Measurements from ENCODE around the gene GOLM1. TPM values are rescaled to one million over a fixed set of nuclear protein-coding genes. Genes with fewer than 3 reads are reported as not detected.

The GOLM1 gene
- total and polyA plus RNA-seq, 9 of the 15 experiments (the other 6 are each of a cell fraction or from before 2014, with no cell fraction given), result 0.09 to 0.96 (median 0.40) TPM; not detected in 4

DNA sequence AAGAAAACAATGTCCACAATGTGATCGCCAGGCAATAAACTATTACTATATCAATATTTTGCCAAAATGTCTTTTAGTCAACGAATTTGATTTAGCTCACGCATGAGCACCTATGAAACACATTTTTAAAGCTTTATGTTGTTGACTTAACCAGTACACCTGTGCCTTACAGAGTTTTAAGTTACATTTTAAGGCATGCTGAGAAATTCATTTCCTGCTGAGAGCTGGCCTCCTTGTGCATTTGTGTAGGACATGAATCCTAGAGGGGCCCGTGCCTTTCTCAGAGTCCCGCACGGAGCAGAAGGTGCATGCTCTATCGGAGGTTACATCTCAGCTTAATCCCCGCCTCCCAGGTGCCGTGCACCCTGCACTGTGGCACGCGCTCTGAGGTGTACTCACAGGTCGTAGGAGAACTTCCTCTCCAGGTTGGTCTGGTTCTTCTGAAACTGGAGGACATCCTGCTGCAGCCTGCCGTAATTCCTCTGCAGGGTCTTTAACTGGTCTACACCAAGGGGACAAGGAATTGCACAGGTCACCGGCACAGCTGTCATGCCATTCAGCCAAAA is 53.2 kb downstream of the GOLM1 start:
- 3% methylated on average over 12 of the region's 14 CpGs for WGBS (ENCODE audit: insufficient coverage, low coverage, missing lambda C conversion rate)
- in situ Hi-C loops (cut with MboI), result no loop called here
- Histone ChIP-seq H4K20me1 (replicated peaks; ENCODE audit: control insufficient read depth, insufficient read depth, low read length) (0 out of 2 replicates have a peak, but pooled peaks cover 5% of the 10 kb centered on the region), H3K4me2 (ENCODE audit: insufficient read depth, low read length) (no peak overlapping the region), H2AFZ (ENCODE audit: low read depth, low read length) (no peak overlapping the region), H3K9me1 (ENCODE audit: control insufficient read depth, insufficient read depth, low read length) (no peaks in the 10 kb centered on the region), H3K9ac (ENCODE audit: insufficient read depth in 1 of 2, low read depth in 2 of 2, low read length in 2 of 2) (no peak overlapping the region), H3K79me2 (ENCODE audit: control insufficient read depth, insufficient read depth, low read length) (no peaks in the 10 kb centered on the region), H3K4me3 (no peak overlapping the region), H3K27me3 (ENCODE audit: control insufficient read depth in 2 of 2, insufficient read depth in 2 of 2, low read length in 2 of 2) (peaks cover 9 to 26% of the 10 kb centered on the region in 2 experiments; a peak in 3 of 5 replicates), H3K9me3 (replicated peaks; ENCODE audit: control insufficient read depth, insufficient read depth, low read depth, low read length) (no peaks in the 10 kb centered on the region), H3K27ac (ENCODE audit: extremely low read depth, low read depth, low read length) (no peak overlapping the region), H3K36me3 (ENCODE audit: control insufficient read depth, insufficient read depth, low read length) (no peaks in the 10 kb centered on the region), H3K4me1 (replicated peaks in 1 of 2; ENCODE audit: control insufficient read depth in 2 of 2, insufficient read depth in 2 of 2, low read length in 2 of 2) (no peaks in the 10 kb centered on the region; a peak in 1 of 5 replicates)
- ChIA-PET POLR2A (no interaction called here), CTCF (ENCODE audit: low intra/inter-chr PET ratio) (no interaction called here)
- no peak for TF ChIP-seq PRMT5 (CRISPR knock-in tag; IDR thresholded peaks at IDR 0.05)
- TF ChIP-seq CAMTA2 (CRISPR knock-in tag; conservative IDR thresholded peaks at IDR 0.05), result no peak
- no peak for TF ChIP-seq HDAC3 (IDR thresholded peaks at IDR 0.05; ENCODE audit: borderline replicate concordance, partially characterized antibody)
- TF ChIP-seq, protein P1, sequence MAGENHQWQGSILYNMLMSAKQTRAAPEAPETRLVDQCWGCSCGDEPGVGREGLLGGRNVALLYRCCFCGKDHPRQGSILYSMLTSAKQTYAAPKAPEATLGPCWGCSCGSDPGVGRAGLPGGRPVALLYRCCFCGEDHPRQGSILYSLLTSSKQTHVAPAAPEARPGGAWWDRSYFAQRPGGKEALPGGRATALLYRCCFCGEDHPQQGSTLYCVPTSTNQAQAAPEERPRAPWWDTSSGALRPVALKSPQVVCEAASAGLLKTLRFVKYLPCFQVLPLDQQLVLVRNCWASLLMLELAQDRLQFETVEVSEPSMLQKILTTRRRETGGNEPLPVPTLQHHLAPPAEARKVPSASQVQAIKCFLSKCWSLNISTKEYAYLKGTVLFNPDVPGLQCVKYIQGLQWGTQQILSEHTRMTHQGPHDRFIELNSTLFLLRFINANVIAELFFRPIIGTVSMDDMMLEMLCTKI (IDR thresholded peaks at IDR 0.05; ENCODE audit: partially characterized antibody), result no peak
- TF ChIP-seq ZSCAN29 (IDR thresholded peaks at IDR 0.05), result no peak
- TF ChIP-seq ZNF780A (CRISPR knock-in tag; IDR thresholded peaks at IDR 0.05), result no peak
- TF ChIP-seq SNIP1 (IDR thresholded peaks at IDR 0.05; ENCODE audit: low read depth), result no peak
- TF ChIP-seq HCFC1 (IDR thresholded peaks at IDR 0.05; ENCODE audit: low read depth, low read length), result no peak
- no peak for TF ChIP-seq ZFP30 (CRISPR knock-in tag; IDR thresholded peaks at IDR 0.05; ENCODE audit: borderline replicate concordance)
- no peak for TF ChIP-seq RFX7 (CRISPR knock-in tag; IDR thresholded peaks at IDR 0.05)
- TF ChIP-seq TCF7L2 (IDR thresholded peaks at IDR 0.05; ENCODE audit: low read depth, low read length), result no peak
- TF ChIP-seq, protein P2, sequence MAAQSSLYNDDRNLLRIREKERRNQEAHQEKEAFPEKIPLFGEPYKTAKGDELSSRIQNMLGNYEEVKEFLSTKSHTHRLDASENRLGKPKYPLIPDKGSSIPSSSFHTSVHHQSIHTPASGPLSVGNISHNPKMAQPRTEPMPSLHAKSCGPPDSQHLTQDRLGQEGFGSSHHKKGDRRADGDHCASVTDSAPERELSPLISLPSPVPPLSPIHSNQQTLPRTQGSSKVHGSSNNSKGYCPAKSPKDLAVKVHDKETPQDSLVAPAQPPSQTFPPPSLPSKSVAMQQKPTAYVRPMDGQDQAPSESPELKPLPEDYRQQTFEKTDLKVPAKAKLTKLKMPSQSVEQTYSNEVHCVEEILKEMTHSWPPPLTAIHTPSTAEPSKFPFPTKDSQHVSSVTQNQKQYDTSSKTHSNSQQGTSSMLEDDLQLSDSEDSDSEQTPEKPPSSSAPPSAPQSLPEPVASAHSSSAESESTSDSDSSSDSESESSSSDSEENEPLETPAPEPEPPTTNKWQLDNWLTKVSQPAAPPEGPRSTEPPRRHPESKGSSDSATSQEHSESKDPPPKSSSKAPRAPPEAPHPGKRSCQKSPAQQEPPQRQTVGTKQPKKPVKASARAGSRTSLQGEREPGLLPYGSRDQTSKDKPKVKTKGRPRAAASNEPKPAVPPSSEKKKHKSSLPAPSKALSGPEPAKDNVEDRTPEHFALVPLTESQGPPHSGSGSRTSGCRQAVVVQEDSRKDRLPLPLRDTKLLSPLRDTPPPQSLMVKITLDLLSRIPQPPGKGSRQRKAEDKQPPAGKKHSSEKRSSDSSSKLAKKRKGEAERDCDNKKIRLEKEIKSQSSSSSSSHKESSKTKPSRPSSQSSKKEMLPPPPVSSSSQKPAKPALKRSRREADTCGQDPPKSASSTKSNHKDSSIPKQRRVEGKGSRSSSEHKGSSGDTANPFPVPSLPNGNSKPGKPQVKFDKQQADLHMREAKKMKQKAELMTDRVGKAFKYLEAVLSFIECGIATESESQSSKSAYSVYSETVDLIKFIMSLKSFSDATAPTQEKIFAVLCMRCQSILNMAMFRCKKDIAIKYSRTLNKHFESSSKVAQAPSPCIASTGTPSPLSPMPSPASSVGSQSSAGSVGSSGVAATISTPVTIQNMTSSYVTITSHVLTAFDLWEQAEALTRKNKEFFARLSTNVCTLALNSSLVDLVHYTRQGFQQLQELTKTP (IDR thresholded peaks at IDR 0.05; ENCODE audit: low read depth in 1 of 2, partially characterized antibody in 2 of 2), result no peak
- TF ChIP-seq JUND (IDR thresholded peaks at IDR 0.05; ENCODE audit: borderline replicate concordance, low read depth, low read length), result no peak
- no peak for TF ChIP-seq JUND (tag; IDR thresholded peaks at IDR 0.05; ENCODE audit: borderline replicate concordance, low read depth, low read length)
- TF ChIP-seq SP2 (IDR thresholded peaks at IDR 0.05; ENCODE audit: extremely low read depth, low read depth, low read length, poor library complexity, severe bottlenecking), result no peak
- TF ChIP-seq, protein P3, sequence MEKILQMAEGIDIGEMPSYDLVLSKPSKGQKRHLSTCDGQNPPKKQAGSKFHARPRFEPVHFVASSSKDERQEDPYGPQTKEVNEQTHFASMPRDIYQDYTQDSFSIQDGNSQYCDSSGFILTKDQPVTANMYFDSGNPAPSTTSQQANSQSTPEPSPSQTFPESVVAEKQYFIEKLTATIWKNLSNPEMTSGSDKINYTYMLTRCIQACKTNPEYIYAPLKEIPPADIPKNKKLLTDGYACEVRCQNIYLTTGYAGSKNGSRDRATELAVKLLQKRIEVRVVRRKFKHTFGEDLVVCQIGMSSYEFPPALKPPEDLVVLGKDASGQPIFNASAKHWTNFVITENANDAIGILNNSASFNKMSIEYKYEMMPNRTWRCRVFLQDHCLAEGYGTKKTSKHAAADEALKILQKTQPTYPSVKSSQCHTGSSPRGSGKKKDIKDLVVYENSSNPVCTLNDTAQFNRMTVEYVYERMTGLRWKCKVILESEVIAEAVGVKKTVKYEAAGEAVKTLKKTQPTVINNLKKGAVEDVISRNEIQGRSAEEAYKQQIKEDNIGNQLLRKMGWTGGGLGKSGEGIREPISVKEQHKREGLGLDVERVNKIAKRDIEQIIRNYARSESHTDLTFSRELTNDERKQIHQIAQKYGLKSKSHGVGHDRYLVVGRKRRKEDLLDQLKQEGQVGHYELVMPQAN (IDR thresholded peaks at IDR 0.05; ENCODE audit: borderline replicate concordance), result no peak
- TF ChIP-seq ZBED1 (IDR thresholded peaks at IDR 0.05), result no peak
- intact Hi-C loops (cut with micrococcal nuclease), result no loop called here
- no peak for ATAC-seq
- no peak for DNase-seq (ENCODE audit: extremely low read depth in 1 of 4, low spot score in 3 of 4)
- no peak for FAIRE-seq
- no TSS peak for BruUV-seq (replicated peaks)

Data from K562 (cell line).